Skeletal muscle cell (primary cell): ENCODE measurements around the gene PGC.
A peak's percentile ranks its signal among the peaks of the same experiment; 100 is the strongest.

Source experiments
- DNase-seq: peaks from one replicate; pipeline ENCODE4 v3.0.0-alpha.2; 2010; ENCODE audit warnings: low read depth
- H3K4me3 ChIP-seq: 2 replicates; pipeline ENCODE4 v1.5.1; 2011; ENCODE audit warnings: low read depth, mild to moderate bottlenecking, control low read depth, low read length, moderate library complexity

Gene PGC

GRCh38 chr6:41704656-41705310, 42.4 kb downstream of the PGC start:
- H3K4me3 ChIP-seq, result no peak overlapping the region
- DNase-seq, result no peak

- no peak for DNase-seq
- H3K4me3 ChIP-seq, result no peak overlapping the region
Observed at GRCh38 chr6:41704028-41704427, 43.2 kb downstream of the PGC start.

- no peak overlapping the region for H3K4me3 ChIP-seq
- no peak for DNase-seq
Observed at GRCh38 chr6:41702771-41703494, 44.3 kb downstream of the PGC start.

GRCh38 chr6:41702089-41702745, 45.0 kb downstream of the PGC start:
- DNase-seq, result no peak
- H3K4me3 ChIP-seq, result no peak overlapping the region

- H3K4me3 ChIP-seq, result no peak overlapping the region
- DNase-seq, result no peak
Observed at GRCh38 chr6:41700463-41701347, 46.5 kb downstream of the PGC start.

- H3K4me3 ChIP-seq, result no peak overlapping the region
- no peak for DNase-seq
Observed at GRCh38 chr6:41699063-41699462, 48.1 kb downstream of the PGC start.

- peak; percentile 89 for DNase-seq
- H3K4me3 ChIP-seq, result no peak overlapping the region
Observed at GRCh38 chr6:41697861-41698781, 49.1 kb downstream of the PGC start.

GRCh38 chr6:41696788-41697187, 50.4 kb downstream of the PGC start:
- H3K4me3 ChIP-seq, result no peak overlapping the region
- no peak for DNase-seq

GRCh38 chr6:41695825-41696224, 51.4 kb downstream of the PGC start:
- DNase-seq, result no peak
- H3K4me3 ChIP-seq, result no peak overlapping the region

- DNase-seq, result no peak
- no peak overlapping the region for H3K4me3 ChIP-seq
Observed at GRCh38 chr6:41694815-41695526, 52.2 kb downstream of the PGC start.

- DNase-seq, result no peak
- H3K4me3 ChIP-seq, result no peak overlapping the region
Observed at GRCh38 chr6:41693281-41694240, 53.6 kb downstream of the PGC start.

GRCh38 chr6:41692730-41693129, 54.5 kb downstream of the PGC start:
- DNase-seq, result no peak
- no peak overlapping the region for H3K4me3 ChIP-seq

GRCh38 chr6:41692080-41692675, 55.0 kb downstream of the PGC start:
- no peak overlapping the region for H3K4me3 ChIP-seq
- no peak for DNase-seq

- no peak for DNase-seq
- H3K4me3 ChIP-seq, result no peak overlapping the region
Observed at GRCh38 chr6:41691426-41692079, 55.6 kb downstream of the PGC start.

- no peak for DNase-seq
- H3K4me3 ChIP-seq, result no peak overlapping the region
Observed at GRCh38 chr6:41690541-41691330, 56.5 kb downstream of the PGC start.
